ENCODE measurements around the gene ADAMTS16. TPM values are rescaled to one million over a fixed set of nuclear protein-coding genes. Genes with fewer than 3 reads are reported as not detected.

The ADAMTS16 gene
- total and polyA plus RNA-seq, 4 donors = 5.0 to 12.3 (median 6.5) TPM

GRCh38 chr5:5285906-5286305 lies 145.8 kb downstream of the ADAMTS16 start:
- no CpG with 5 or more reads among the region's 3 CpGs for WGBS (ENCODE audit: insufficient coverage)
- DNase-seq (ENCODE audit: low read depth in 4 of 6, low spot score in 6 of 6) = no peak
- Histone ChIP-seq H3K4me1 (ENCODE audit: control insufficient read depth, insufficient read depth, low read length) (no peaks in the 10 kb centered on the region), H3K9me3 (ENCODE audit: control insufficient read depth, insufficient read depth, low read length) (no peaks in the 10 kb centered on the region), H3K27me3 (ENCODE audit: control insufficient read depth, insufficient read depth, low read length) (no peaks in the 10 kb centered on the region), H3K36me3 (ENCODE audit: control insufficient read depth, insufficient read depth, low read length) (no peaks in the 10 kb centered on the region), H3K27ac (ENCODE audit: low read depth, low read length) (no peak overlapping the region), H3K4me3 (ENCODE audit: low read depth, low read length) (no peak overlapping the region)

GRCh38 chr5:5287419-5287818 lies 147.3 kb downstream of the ADAMTS16 start:
- H3K9me3 ChIP-seq (ENCODE audit: control insufficient read depth, insufficient read depth, low read length) = no peaks in the 10 kb centered on the region
- H3K27me3 ChIP-seq (ENCODE audit: control insufficient read depth, insufficient read depth, low read length) = no peaks in the 10 kb centered on the region
- H3K4me3 ChIP-seq (ENCODE audit: low read depth, low read length) = no peak overlapping the region
- no peak overlapping the region for H3K27ac ChIP-seq (ENCODE audit: low read depth, low read length)
- no peaks in the 10 kb centered on the region for H3K4me1 ChIP-seq (ENCODE audit: control insufficient read depth, insufficient read depth, low read length)
- DNase-seq (ENCODE audit: low read depth in 4 of 6, low spot score in 6 of 6) = no peak
- 97% methylated on average over 4 of the region's 9 CpGs for WGBS (ENCODE audit: insufficient coverage)
- no peaks in the 10 kb centered on the region for H3K36me3 ChIP-seq (ENCODE audit: control insufficient read depth, insufficient read depth, low read length)

DNA sequence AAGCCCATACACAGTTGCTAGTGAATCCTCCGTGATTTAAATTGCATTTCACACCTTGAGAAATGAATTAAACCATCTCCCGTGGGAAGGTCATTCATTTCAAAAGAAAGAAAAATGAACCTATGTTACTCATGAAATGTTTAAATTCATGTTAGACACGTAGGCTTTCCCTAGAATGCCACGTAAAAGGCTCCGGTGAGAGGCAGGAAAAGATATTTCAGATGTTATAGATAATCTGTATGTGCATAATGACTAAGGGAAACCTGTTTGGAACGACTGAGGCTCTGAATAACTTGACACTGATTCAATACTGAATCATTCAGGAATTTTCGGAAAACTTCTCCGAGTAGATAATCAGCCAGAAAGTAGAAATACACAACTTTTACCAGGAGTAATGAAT lies 148.1 kb downstream of the ADAMTS16 start:
- 100% methylated on average over 3 of the region's 8 CpGs for WGBS (ENCODE audit: insufficient coverage)
- no peaks in the 10 kb centered on the region for H3K27me3 ChIP-seq (ENCODE audit: control insufficient read depth, insufficient read depth, low read length)
- H3K27ac ChIP-seq (ENCODE audit: low read depth, low read length) = no peak overlapping the region
- no peaks in the 10 kb centered on the region for H3K9me3 ChIP-seq (ENCODE audit: control insufficient read depth, insufficient read depth, low read length)
- H3K36me3 ChIP-seq (ENCODE audit: control insufficient read depth, insufficient read depth, low read length) = no peaks in the 10 kb centered on the region
- H3K4me1 ChIP-seq (ENCODE audit: control insufficient read depth, insufficient read depth, low read length) = no peaks in the 10 kb centered on the region
- no peak overlapping the region for H3K4me3 ChIP-seq (ENCODE audit: low read depth, low read length)
- DNase-seq (ENCODE audit: low read depth in 4 of 6, low spot score in 6 of 6) = no peak

DNA sequence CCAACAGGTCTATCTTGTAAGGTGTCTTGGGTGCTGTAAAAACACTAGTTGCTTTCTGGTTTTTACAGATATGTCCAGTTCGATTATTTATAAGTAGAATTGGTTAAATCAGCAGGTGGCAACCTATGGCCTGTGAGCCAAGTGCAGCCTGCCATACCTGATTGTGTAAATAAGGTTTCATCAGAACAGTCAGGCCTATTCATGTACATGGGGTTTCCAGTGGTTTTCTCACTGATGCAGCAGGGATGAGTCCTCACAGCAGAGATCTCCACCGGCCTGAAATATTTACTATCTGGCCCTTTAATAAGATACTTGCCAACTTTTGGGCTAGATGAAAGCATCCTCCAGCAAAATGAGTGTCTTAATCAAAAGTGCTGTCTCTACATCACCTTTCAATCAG lies 149.4 kb downstream of the ADAMTS16 start:
- H3K36me3 ChIP-seq (ENCODE audit: control insufficient read depth, insufficient read depth, low read length) = no peaks in the 10 kb centered on the region
- 100% methylated on average over 2 of the region's 2 CpGs for WGBS (ENCODE audit: insufficient coverage)
- H3K4me3 ChIP-seq (ENCODE audit: low read depth, low read length) = no peak overlapping the region
- no peaks in the 10 kb centered on the region for H3K27me3 ChIP-seq (ENCODE audit: control insufficient read depth, insufficient read depth, low read length)
- H3K4me1 ChIP-seq (ENCODE audit: control insufficient read depth, insufficient read depth, low read length) = no peaks in the 10 kb centered on the region
- H3K27ac ChIP-seq (ENCODE audit: low read depth, low read length) = no peak overlapping the region
- no peak for DNase-seq (ENCODE audit: low read depth in 4 of 6, low spot score in 6 of 6)
- H3K9me3 ChIP-seq (ENCODE audit: control insufficient read depth, insufficient read depth, low read length) = no peaks in the 10 kb centered on the region

GRCh38 chr5:5290674-5291334 lies 150.7 kb downstream of the ADAMTS16 start:
- H3K27me3 ChIP-seq (ENCODE audit: control insufficient read depth, insufficient read depth, low read length) = no peaks in the 10 kb centered on the region
- no peaks in the 10 kb centered on the region for H3K4me1 ChIP-seq (ENCODE audit: control insufficient read depth, insufficient read depth, low read length)
- H3K4me3 ChIP-seq (ENCODE audit: low read depth, low read length) = no peak overlapping the region
- WGBS (ENCODE audit: insufficient coverage) = 93% methylated on average over 8 of the region's 10 CpGs
- H3K9me3 ChIP-seq (ENCODE audit: control insufficient read depth, insufficient read depth, low read length) = no peaks in the 10 kb centered on the region
- DNase-seq (ENCODE audit: low read depth in 4 of 6, low spot score in 6 of 6) = no peak
- no peaks in the 10 kb centered on the region for H3K36me3 ChIP-seq (ENCODE audit: control insufficient read depth, insufficient read depth, low read length)
- H3K27ac ChIP-seq (ENCODE audit: low read depth, low read length) = no peak overlapping the region

GRCh38 chr5:5291357-5291756 lies 151.2 kb downstream of the ADAMTS16 start:
- DNase-seq (ENCODE audit: low read depth in 4 of 6, low spot score in 6 of 6) = no peak
- Histone ChIP-seq H3K4me1 (ENCODE audit: control insufficient read depth, insufficient read depth, low read length) (no peaks in the 10 kb centered on the region), H3K4me3 (ENCODE audit: low read depth, low read length) (no peak overlapping the region), H3K27me3 (ENCODE audit: control insufficient read depth, insufficient read depth, low read length) (no peaks in the 10 kb centered on the region), H3K36me3 (ENCODE audit: control insufficient read depth, insufficient read depth, low read length) (no peaks in the 10 kb centered on the region), H3K9me3 (ENCODE audit: control insufficient read depth, insufficient read depth, low read length) (no peaks in the 10 kb centered on the region), H3K27ac (ENCODE audit: low read depth, low read length) (no peak overlapping the region)
- no CpG with 5 or more reads among the region's 7 CpGs for WGBS (ENCODE audit: insufficient coverage)

- Histone ChIP-seq H3K27me3 (ENCODE audit: control insufficient read depth, insufficient read depth, low read length) (no peaks in the 10 kb centered on the region), H3K36me3 (ENCODE audit: control insufficient read depth, insufficient read depth, low read length) (no peaks in the 10 kb centered on the region), H3K27ac (ENCODE audit: low read depth, low read length) (no peak overlapping the region), H3K4me1 (ENCODE audit: control insufficient read depth, insufficient read depth, low read length) (peaks cover 10% of the 10 kb centered on the region), H3K9me3 (ENCODE audit: control insufficient read depth, insufficient read depth, low read length) (no peaks in the 10 kb centered on the region), H3K4me3 (ENCODE audit: low read depth, low read length) (no peak overlapping the region)
- no peak for DNase-seq (ENCODE audit: low read depth in 4 of 6, low spot score in 6 of 6)
- 100% methylated on average over 1 of the region's 5 CpGs for WGBS (ENCODE audit: insufficient coverage)
Observed at GRCh38 chr5:5293029-5293428, 152.9 kb downstream of the ADAMTS16 start.

- no peak for DNase-seq (ENCODE audit: low read depth in 4 of 6, low spot score in 6 of 6)
- Histone ChIP-seq H3K4me3 (ENCODE audit: low read depth, low read length) (no peak overlapping the region), H3K27me3 (ENCODE audit: control insufficient read depth, insufficient read depth, low read length) (no peaks in the 10 kb centered on the region), H3K36me3 (ENCODE audit: control insufficient read depth, insufficient read depth, low read length) (no peaks in the 10 kb centered on the region), H3K9me3 (ENCODE audit: control insufficient read depth, insufficient read depth, low read length) (no peaks in the 10 kb centered on the region), H3K27ac (ENCODE audit: low read depth, low read length) (no peak overlapping the region), H3K4me1 (ENCODE audit: control insufficient read depth, insufficient read depth, low read length) (peaks cover 21% of the 10 kb centered on the region)
- 71% methylated on average over 1 of the region's 1 CpG for WGBS (ENCODE audit: insufficient coverage)
Observed at GRCh38 chr5:5294429-5294828, 154.3 kb downstream of the ADAMTS16 start.

DNA sequence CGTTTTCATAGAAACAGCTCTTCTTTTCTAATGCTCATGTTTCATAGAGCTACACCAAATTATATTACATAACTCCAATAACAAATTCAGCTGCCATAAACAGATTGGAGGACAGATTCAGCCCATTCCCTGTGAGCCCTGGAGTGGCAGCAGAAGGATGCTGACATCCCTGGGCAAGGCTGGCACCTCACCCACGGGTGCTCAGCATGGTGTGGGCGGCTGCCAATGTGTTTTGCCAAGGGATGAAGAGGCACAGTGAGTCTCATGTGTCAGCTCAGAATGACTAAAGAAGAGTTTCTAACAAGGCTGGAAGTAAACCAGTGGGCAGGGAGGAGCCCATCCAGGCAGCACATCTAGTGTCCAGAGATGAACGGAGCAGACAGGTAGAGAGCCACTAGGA lies 155.2 kb downstream of the ADAMTS16 start:
- Histone ChIP-seq H3K27me3 (ENCODE audit: control insufficient read depth, insufficient read depth, low read length) (no peaks in the 10 kb centered on the region), H3K36me3 (ENCODE audit: control insufficient read depth, insufficient read depth, low read length) (no peaks in the 10 kb centered on the region), H3K4me1 (ENCODE audit: control insufficient read depth, insufficient read depth, low read length) (peaks cover 23% of the 10 kb centered on the region), H3K27ac (ENCODE audit: low read depth, low read length) (no peak overlapping the region), H3K9me3 (ENCODE audit: control insufficient read depth, insufficient read depth, low read length) (no peaks in the 10 kb centered on the region), H3K4me3 (ENCODE audit: low read depth, low read length) (no peak overlapping the region)
- peak in 1 of 6 donors; percentile 74 for DNase-seq (ENCODE audit: low read depth in 4 of 6, low spot score in 6 of 6)
- WGBS (ENCODE audit: insufficient coverage) = 77% methylated on average over 4 of the region's 4 CpGs

DNA sequence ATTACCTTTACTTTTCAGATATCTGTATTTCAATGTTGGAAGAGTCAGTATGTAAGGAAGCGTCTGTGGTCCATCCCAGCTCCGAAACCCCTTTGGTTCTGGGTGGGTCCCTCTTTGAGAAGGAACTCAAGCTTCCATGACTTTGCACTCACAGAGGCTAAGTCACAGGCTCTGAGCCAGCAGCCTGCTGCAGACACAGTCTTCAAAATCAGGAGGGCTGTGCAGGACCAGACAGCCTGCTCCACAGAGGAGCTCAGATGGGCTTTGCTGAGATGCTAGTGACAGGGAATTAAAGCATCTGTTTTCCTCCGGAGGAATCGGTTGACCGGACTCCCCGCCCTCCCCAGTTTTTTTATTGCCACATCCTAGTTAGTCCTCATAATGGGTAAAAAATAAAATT lies 155.9 kb downstream of the ADAMTS16 start:
- H3K9me3 ChIP-seq (ENCODE audit: control insufficient read depth, insufficient read depth, low read length) = no peaks in the 10 kb centered on the region
- H3K27ac ChIP-seq (ENCODE audit: low read depth, low read length) = no peak overlapping the region
- no peaks in the 10 kb centered on the region for H3K36me3 ChIP-seq (ENCODE audit: control insufficient read depth, insufficient read depth, low read length)
- H3K27me3 ChIP-seq (ENCODE audit: control insufficient read depth, insufficient read depth, low read length) = no peaks in the 10 kb centered on the region
- no peak for DNase-seq (ENCODE audit: low read depth in 4 of 6, low spot score in 6 of 6)
- WGBS (ENCODE audit: insufficient coverage) = 100% methylated on average over 1 of the region's 6 CpGs
- H3K4me1 ChIP-seq (ENCODE audit: control insufficient read depth, insufficient read depth, low read length) = peaks cover 23% of the 10 kb centered on the region
- H3K4me3 ChIP-seq (ENCODE audit: low read depth, low read length) = no peak overlapping the region

Data from spinal cord (tissue), 10 donors.